NB4 (cell line): ENCODE data around the gene WNT5A.

Source experiments
- POLR2A ChIP-seq: IDR thresholded peaks from 2 replicates; pipeline ENCODE4 v1.6.1; 2011; ENCODE audit warnings: mild to moderate bottlenecking; ENCODE audit not compliant: insufficient read length; ENCODE audit errors: extremely low read depth
- TF ChIP-seq, protein P1 (sequence below): IDR thresholded peaks from one replicate; pipeline ENCODE4 v1.5.1; 2012; ENCODE audit warnings: low read depth, low read length

- TF ChIP-seq, protein P1, sequence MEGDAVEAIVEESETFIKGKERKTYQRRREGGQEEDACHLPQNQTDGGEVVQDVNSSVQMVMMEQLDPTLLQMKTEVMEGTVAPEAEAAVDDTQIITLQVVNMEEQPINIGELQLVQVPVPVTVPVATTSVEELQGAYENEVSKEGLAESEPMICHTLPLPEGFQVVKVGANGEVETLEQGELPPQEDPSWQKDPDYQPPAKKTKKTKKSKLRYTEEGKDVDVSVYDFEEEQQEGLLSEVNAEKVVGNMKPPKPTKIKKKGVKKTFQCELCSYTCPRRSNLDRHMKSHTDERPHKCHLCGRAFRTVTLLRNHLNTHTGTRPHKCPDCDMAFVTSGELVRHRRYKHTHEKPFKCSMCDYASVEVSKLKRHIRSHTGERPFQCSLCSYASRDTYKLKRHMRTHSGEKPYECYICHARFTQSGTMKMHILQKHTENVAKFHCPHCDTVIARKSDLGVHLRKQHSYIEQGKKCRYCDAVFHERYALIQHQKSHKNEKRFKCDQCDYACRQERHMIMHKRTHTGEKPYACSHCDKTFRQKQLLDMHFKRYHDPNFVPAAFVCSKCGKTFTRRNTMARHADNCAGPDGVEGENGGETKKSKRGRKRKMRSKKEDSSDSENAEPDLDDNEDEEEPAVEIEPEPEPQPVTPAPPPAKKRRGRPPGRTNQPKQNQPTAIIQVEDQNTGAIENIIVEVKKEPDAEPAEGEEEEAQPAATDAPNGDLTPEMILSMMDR, result no peak
- TF ChIP-seq POLR2A, result no peak
These were observed 69.9 kb downstream of the WNT5A start for GRCh38 chr3:55417211-55417610.
